ENCODE data around the gene CAMK2D.

Gene CAMK2D

DNA sequence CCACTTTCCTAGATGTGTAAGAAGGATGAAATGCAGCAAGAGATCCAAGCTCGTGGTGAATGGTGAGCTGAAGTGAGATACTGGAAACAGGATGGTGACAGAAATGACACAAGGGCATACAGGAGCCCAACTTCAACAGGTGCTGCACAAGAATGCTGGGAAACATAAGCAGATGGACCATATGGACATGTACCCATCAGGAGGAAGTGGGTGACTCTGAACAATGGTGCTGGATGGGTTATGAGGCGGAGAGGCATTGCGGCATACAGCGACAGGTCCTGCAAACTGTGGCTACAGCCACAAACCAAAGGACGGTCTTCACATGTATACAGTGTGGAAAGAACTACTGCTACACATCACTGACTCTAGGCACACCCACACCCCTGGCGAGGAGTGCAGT lies 265.7 kb downstream of the CAMK2D start:
- Histone ChIP-seq H3K4me3 (ENCODE audit: low read depth in 1 of 2, low read length in 2 of 2) (no peak overlapping the region), H3K27me3 (ENCODE audit: low read depth, low read length) (no peaks in the 10 kb centered on the region), H3K27ac (ENCODE audit: low read length) (no peak overlapping the region), H3K4me1 (ENCODE audit: control insufficient read depth in 1 of 2, insufficient read depth in 2 of 2, low read length in 2 of 2) (peaks cover 0 to 5% of the 10 kb centered on the region in 2 donors), H3K36me3 (ENCODE audit: control insufficient read depth in 1 of 2, insufficient read depth in 2 of 2, low read length in 2 of 2) (peaks cover 7% of the 10 kb centered on the region in 2 donors), H3K9me3 (ENCODE audit: control insufficient read depth in 1 of 2, low read length in 2 of 2) (no peaks in the 10 kb centered on the region)

GRCh38 chr4:113483131-113483530 lies 278.4 kb downstream of the CAMK2D start:
- H3K4me3 ChIP-seq (ENCODE audit: low read depth in 1 of 2, low read length in 2 of 2): no peak overlapping the region
- no peaks in the 10 kb centered on the region for H3K4me1 ChIP-seq (ENCODE audit: control insufficient read depth in 1 of 2, insufficient read depth in 2 of 2, low read length in 2 of 2)
- no peak overlapping the region for H3K27ac ChIP-seq (ENCODE audit: low read length)
- H3K9me3 ChIP-seq (ENCODE audit: control insufficient read depth in 1 of 2, low read length in 2 of 2): no peaks in the 10 kb centered on the region
- no peaks in the 10 kb centered on the region for H3K27me3 ChIP-seq (ENCODE audit: low read depth, low read length)
- H3K36me3 ChIP-seq (ENCODE audit: control insufficient read depth in 1 of 2, insufficient read depth in 2 of 2, low read length in 2 of 2): no peaks in the 10 kb centered on the region

DNA sequence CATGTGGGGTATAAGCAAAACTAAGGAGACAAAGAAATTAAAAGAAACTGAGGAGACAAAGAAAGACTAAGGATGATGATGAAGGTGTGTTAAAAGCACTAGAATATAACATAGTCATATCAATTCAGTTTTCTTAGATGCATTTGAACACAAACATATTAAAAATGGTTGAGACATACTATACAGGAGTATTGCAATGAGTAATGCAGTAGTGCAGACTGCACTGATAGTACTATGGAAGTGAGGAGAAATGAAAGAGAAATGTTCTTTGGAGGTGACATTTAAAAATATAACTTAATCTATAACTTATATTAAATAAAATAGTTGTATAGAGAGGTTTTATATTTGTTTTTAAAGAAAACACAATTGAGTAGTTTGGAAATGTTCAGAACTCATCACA lies 279.2 kb downstream of the CAMK2D start:
- Histone ChIP-seq H3K4me3 (ENCODE audit: low read depth in 1 of 2, low read length in 2 of 2) (no peak overlapping the region), H3K36me3 (ENCODE audit: control insufficient read depth in 1 of 2, insufficient read depth in 2 of 2, low read length in 2 of 2) (no peaks in the 10 kb centered on the region), H3K27me3 (ENCODE audit: low read depth, low read length) (no peaks in the 10 kb centered on the region), H3K9me3 (ENCODE audit: control insufficient read depth in 1 of 2, low read length in 2 of 2) (no peaks in the 10 kb centered on the region), H3K27ac (ENCODE audit: low read length) (no peak overlapping the region), H3K4me1 (ENCODE audit: control insufficient read depth in 1 of 2, insufficient read depth in 2 of 2, low read length in 2 of 2) (no peaks in the 10 kb centered on the region)

DNA sequence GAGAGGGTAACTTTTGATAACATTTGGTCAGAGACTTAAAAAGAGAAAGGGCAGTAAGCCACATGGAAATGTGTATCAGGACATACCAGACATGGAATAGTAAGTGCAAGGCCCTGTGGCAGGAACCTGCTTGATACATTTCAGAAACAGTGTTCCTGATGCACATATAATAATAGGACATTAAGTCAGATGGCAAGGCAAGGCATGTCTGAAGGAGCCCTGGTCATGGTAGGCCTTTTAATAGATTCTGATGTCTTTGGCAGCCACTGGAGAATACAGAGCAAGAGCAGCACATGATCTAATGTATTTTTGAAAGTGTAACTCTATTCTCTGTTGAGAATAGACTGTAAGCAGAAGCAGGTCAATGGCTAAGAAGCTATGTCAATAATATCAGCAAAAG lies 279.7 kb downstream of the CAMK2D start:
- Histone ChIP-seq H3K4me3 (ENCODE audit: low read depth in 1 of 2, low read length in 2 of 2) (no peak overlapping the region), H3K4me1 (ENCODE audit: control insufficient read depth in 1 of 2, insufficient read depth in 2 of 2, low read length in 2 of 2) (no peaks in the 10 kb centered on the region), H3K27ac (ENCODE audit: low read length) (no peak overlapping the region)

GRCh38 chr4:113480109-113480508 lies 281.4 kb downstream of the CAMK2D start:
- no peaks in the 10 kb centered on the region for H3K27me3 ChIP-seq (ENCODE audit: low read depth, low read length)
- no peaks in the 10 kb centered on the region for H3K4me1 ChIP-seq (ENCODE audit: control insufficient read depth in 1 of 2, insufficient read depth in 2 of 2, low read length in 2 of 2)
- H3K9me3 ChIP-seq (ENCODE audit: control insufficient read depth in 1 of 2, low read length in 2 of 2): no peaks in the 10 kb centered on the region
- H3K36me3 ChIP-seq (ENCODE audit: control insufficient read depth in 1 of 2, insufficient read depth in 2 of 2, low read length in 2 of 2): no peaks in the 10 kb centered on the region
- H3K27ac ChIP-seq (ENCODE audit: low read length): no peak overlapping the region
- no peak overlapping the region for H3K4me3 ChIP-seq (ENCODE audit: low read depth in 1 of 2, low read length in 2 of 2)

More for the DNA sequence above, 279.7 kb downstream of the CAMK2D start:
- no peaks in the 10 kb centered on the region for H3K9me3 ChIP-seq (ENCODE audit: control insufficient read depth in 1 of 2, low read length in 2 of 2)
- H3K27me3 ChIP-seq (ENCODE audit: low read depth, low read length): no peaks in the 10 kb centered on the region
- H3K36me3 ChIP-seq (ENCODE audit: control insufficient read depth in 1 of 2, insufficient read depth in 2 of 2, low read length in 2 of 2): no peaks in the 10 kb centered on the region

DNA sequence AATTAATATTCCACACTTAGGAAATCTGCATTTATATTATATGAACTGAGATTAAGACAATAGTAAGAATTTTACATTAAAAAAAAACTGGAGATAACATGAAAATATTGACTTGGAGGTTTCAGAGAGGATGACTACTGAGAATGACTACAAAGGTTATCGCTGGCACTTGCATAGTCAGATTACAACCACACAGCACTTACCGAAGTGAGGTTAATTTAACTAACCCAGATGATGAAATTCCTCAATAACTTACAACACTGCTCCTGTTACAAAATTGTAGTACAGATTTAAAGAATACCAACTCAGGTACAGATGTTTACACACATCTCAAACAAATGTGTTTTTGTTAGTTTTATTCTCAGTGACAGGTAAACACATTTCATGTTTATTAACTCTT lies 283.5 kb downstream of the CAMK2D start:
- Histone ChIP-seq H3K36me3 (ENCODE audit: control insufficient read depth in 1 of 2, insufficient read depth in 2 of 2, low read length in 2 of 2) (no peaks in the 10 kb centered on the region), H3K27me3 (ENCODE audit: low read depth, low read length) (no peaks in the 10 kb centered on the region), H3K27ac (ENCODE audit: low read length) (no peak overlapping the region), H3K4me1 (ENCODE audit: control insufficient read depth in 1 of 2, insufficient read depth in 2 of 2, low read length in 2 of 2) (no peaks in the 10 kb centered on the region), H3K4me3 (ENCODE audit: low read depth in 1 of 2, low read length in 2 of 2) (no peak overlapping the region), H3K9me3 (ENCODE audit: control insufficient read depth in 1 of 2, low read length in 2 of 2) (no peaks in the 10 kb centered on the region)

DNA sequence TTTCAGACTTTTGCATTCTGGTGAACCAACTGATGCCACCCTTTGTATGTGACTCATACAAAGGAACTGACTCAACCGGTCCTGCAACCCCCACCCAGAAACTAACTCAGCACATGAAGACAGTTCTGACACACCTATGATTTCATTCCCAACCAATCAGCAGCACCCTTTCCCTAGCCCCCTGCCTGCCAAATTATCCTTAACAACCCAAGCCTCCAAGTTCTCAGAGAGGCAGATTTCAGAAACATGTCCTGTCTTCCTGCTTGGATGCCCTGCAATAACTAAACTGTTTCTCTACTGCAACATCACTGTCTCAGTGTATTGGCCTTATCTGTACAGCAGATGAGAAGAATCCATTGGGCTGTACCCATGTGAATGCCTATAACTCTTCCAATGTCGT lies 284.7 kb downstream of the CAMK2D start:
- H3K9me3 ChIP-seq (ENCODE audit: control insufficient read depth in 1 of 2, low read length in 2 of 2): no peaks in the 10 kb centered on the region
- no peaks in the 10 kb centered on the region for H3K36me3 ChIP-seq (ENCODE audit: control insufficient read depth in 1 of 2, insufficient read depth in 2 of 2, low read length in 2 of 2)
- H3K4me3 ChIP-seq (ENCODE audit: low read depth in 1 of 2, low read length in 2 of 2): no peak overlapping the region
- H3K27ac ChIP-seq (ENCODE audit: low read length): no peak overlapping the region
- no peaks in the 10 kb centered on the region for H3K27me3 ChIP-seq (ENCODE audit: low read depth, low read length)
- H3K4me1 ChIP-seq (ENCODE audit: control insufficient read depth in 1 of 2, insufficient read depth in 2 of 2, low read length in 2 of 2): no peaks in the 10 kb centered on the region

DNA sequence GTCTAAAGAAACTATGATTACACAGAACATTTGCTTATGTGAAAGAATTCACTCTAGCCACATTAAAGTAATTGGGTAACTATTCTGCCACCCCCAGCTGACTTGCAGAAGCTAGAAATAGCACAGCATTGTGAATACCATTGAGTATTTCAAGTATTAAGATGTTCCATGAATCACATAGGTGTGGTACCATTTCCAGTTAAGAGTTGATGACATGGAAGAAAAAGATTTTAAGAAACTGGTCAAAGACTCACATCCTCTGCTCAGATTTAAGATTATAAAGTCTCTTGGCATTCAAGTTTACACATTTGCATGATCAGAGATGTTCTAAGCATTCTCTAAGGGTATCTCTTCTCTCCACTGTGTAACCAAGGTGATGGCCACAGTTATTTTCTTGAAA lies 287.5 kb downstream of the CAMK2D start:
- Histone ChIP-seq H3K4me1 (ENCODE audit: control insufficient read depth in 1 of 2, insufficient read depth in 2 of 2, low read length in 2 of 2) (no peaks in the 10 kb centered on the region), H3K27me3 (ENCODE audit: low read depth, low read length) (no peaks in the 10 kb centered on the region), H3K36me3 (ENCODE audit: control insufficient read depth in 1 of 2, insufficient read depth in 2 of 2, low read length in 2 of 2) (no peaks in the 10 kb centered on the region), H3K27ac (ENCODE audit: low read length) (peak overlapping the region; percentile 34), H3K9me3 (ENCODE audit: control insufficient read depth in 1 of 2, low read length in 2 of 2) (no peaks in the 10 kb centered on the region), H3K4me3 (ENCODE audit: low read depth in 1 of 2, low read length in 2 of 2) (no peak overlapping the region)

GRCh38 chr4:113472864-113473263 lies 288.7 kb downstream of the CAMK2D start:
- no peak overlapping the region for H3K4me3 ChIP-seq (ENCODE audit: low read depth in 1 of 2, low read length in 2 of 2)
- H3K27me3 ChIP-seq (ENCODE audit: low read depth, low read length): no peaks in the 10 kb centered on the region
- H3K36me3 ChIP-seq (ENCODE audit: control insufficient read depth in 1 of 2, insufficient read depth in 2 of 2, low read length in 2 of 2): peaks cover 0 to 8% of the 10 kb centered on the region in 2 donors
- H3K4me1 ChIP-seq (ENCODE audit: control insufficient read depth in 1 of 2, insufficient read depth in 2 of 2, low read length in 2 of 2): no peaks in the 10 kb centered on the region
- no peaks in the 10 kb centered on the region for H3K9me3 ChIP-seq (ENCODE audit: control insufficient read depth in 1 of 2, low read length in 2 of 2)
- H3K27ac ChIP-seq (ENCODE audit: low read length): peak overlapping the region; percentile 6

DNA sequence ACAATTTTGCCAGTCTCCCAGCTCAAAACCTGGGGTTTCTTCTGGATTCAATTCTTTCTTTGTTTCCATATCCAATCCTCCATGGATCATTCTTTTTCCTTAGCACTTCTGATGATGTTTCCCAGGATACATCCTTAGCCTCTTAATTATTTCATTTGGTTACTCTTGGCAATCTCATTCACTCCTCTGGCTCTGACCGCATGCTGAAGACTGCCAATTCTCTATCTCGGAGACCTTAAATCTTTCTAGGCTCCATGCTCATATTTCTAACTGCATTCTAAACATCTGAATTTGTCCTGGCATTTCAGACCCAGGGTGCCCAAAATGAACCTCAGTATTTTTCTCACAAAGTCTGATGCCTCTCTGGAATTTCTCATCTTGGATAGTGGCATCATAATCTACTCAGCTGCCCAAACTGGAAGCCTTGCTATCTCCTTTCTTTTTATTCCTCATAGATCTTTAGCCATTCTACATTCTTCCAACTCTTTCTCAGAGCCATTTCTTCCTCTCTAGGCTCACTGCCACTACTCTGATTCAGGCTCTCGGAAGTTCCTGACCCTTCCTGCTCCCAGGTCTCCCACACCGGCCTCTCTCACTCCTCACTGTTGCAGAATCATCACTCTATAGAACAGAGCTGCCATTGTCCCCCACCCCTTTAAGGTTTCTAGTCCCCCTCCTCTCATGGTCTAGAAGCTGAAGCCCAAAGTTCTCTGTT lies 290.2 kb downstream of the CAMK2D start:
- H3K36me3 ChIP-seq (ENCODE audit: control insufficient read depth in 1 of 2, insufficient read depth in 2 of 2, low read length in 2 of 2): peaks cover 0 to 11% of the 10 kb centered on the region in 2 donors
- peak overlapping the region; percentile 56 for H3K27ac ChIP-seq (ENCODE audit: low read length)
- H3K9me3 ChIP-seq (ENCODE audit: control insufficient read depth in 1 of 2, low read length in 2 of 2): no peaks in the 10 kb centered on the region
- H3K4me3 ChIP-seq (ENCODE audit: low read depth in 1 of 2, low read length in 2 of 2): no peak overlapping the region
- H3K4me1 ChIP-seq (ENCODE audit: control insufficient read depth in 1 of 2, insufficient read depth in 2 of 2, low read length in 2 of 2): no peaks in the 10 kb centered on the region
- no peaks in the 10 kb centered on the region for H3K27me3 ChIP-seq (ENCODE audit: low read depth, low read length)

GRCh38 chr4:113469926-113470325 lies 291.6 kb downstream of the CAMK2D start:
- H3K27ac ChIP-seq (ENCODE audit: low read length): peak overlapping the region; percentile 90
- no peaks in the 10 kb centered on the region for H3K4me1 ChIP-seq (ENCODE audit: control insufficient read depth in 1 of 2, insufficient read depth in 2 of 2, low read length in 2 of 2)
- H3K9me3 ChIP-seq (ENCODE audit: control insufficient read depth in 1 of 2, low read length in 2 of 2): no peaks in the 10 kb centered on the region
- H3K27me3 ChIP-seq (ENCODE audit: low read depth, low read length): no peaks in the 10 kb centered on the region
- H3K36me3 ChIP-seq (ENCODE audit: control insufficient read depth in 1 of 2, insufficient read depth in 2 of 2, low read length in 2 of 2): peaks cover 0 to 16% of the 10 kb centered on the region in 2 donors
- no peak overlapping the region for H3K4me3 ChIP-seq (ENCODE audit: low read depth in 1 of 2, low read length in 2 of 2)

DNA sequence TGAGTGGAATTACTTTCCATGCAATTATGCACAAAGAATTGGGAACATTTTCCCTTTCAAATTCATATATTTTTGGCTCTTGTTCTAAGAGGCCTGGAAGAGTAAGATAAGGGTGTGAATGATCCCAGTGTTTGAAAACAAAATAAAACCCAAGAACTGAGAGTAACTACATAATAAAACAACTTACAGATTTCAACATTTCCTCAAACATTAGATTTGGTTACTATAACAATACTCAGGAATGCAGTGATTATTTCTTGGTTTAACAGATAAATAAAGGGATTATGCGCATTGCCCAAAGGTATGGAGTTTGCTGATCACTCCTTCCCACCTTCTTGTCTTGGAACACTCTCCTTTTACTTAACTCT lies 292.5 kb downstream of the CAMK2D start:
- peaks cover 0 to 20% of the 10 kb centered on the region in 2 donors for H3K36me3 ChIP-seq (ENCODE audit: control insufficient read depth in 1 of 2, insufficient read depth in 2 of 2, low read length in 2 of 2)
- no peaks in the 10 kb centered on the region for H3K9me3 ChIP-seq (ENCODE audit: control insufficient read depth in 1 of 2, low read length in 2 of 2)
- H3K27me3 ChIP-seq (ENCODE audit: low read depth, low read length): no peaks in the 10 kb centered on the region
- H3K4me3 ChIP-seq (ENCODE audit: low read depth in 1 of 2, low read length in 2 of 2): no peak overlapping the region
- peak overlapping the region; percentile 90 for H3K27ac ChIP-seq (ENCODE audit: low read length)
- no peaks in the 10 kb centered on the region for H3K4me1 ChIP-seq (ENCODE audit: control insufficient read depth in 1 of 2, insufficient read depth in 2 of 2, low read length in 2 of 2)
